Osteocyte (in vitro differentiated cells): Measurements from ENCODE around the gene PHTF1. TPM values are rescaled to one million over a fixed set of nuclear protein-coding genes. Genes with fewer than 3 reads are reported as not detected.

ENCODE experiments used
- DNase-seq: peaks from one replicate; pipeline ENCODE4 v3.0.0; 2021; ENCODE audit warnings: mixed read lengths; ENCODE audit not compliant: unreplicated experiment; ENCODE audit errors: extremely low spot score
- H3K27ac Mint-ChIP-seq: one replicate; pipeline ENCODE4 v1.8.0; 2021; ENCODE audit warnings: mild to moderate bottlenecking, mixed read lengths; ENCODE audit not compliant: unreplicated experiment
- H3K27me3 Mint-ChIP-seq: one replicate; pipeline ENCODE4 v1.8.0; 2021; ENCODE audit warnings: mixed read lengths; ENCODE audit not compliant: unreplicated experiment
- H3K36me3 Mint-ChIP-seq: one replicate; pipeline ENCODE4 v1.8.0; 2021; ENCODE audit warnings: mixed read lengths; ENCODE audit not compliant: unreplicated experiment
- H3K4me1 Mint-ChIP-seq: one replicate; pipeline ENCODE4 v1.8.0; 2021; ENCODE audit warnings: mixed read lengths; ENCODE audit not compliant: unreplicated experiment
- H3K4me3 Mint-ChIP-seq: one replicate; pipeline ENCODE4 v1.8.0; 2021; ENCODE audit warnings: mild to moderate bottlenecking, moderate library complexity, mixed read lengths; ENCODE audit not compliant: unreplicated experiment
- H3K9me3 Mint-ChIP-seq: one replicate; pipeline ENCODE4 v1.8.0; 2021; ENCODE audit warnings: mixed read lengths; ENCODE audit not compliant: unreplicated experiment
- CTCF ChIP-seq: fragments of 200-600 bp; sonication (generic); IDR thresholded peaks from 2 replicates; pipeline ENCODE4 v1.5.0; 2021; ENCODE audit warnings: antibody characterized with exemption, mild to moderate bottlenecking, moderate library complexity
- total RNA-seq: library from RNA; stranded (reverse); gene quantifications from 2 replicates; pipeline ENCODE4 v1.2.1, GENCODE V29; 2021

The PHTF1 gene
- total RNA-seq, 1 donor from 2014 or later: 25.8 TPM

GRCh38 chr1:113786069-113786468, 26.8 kb upstream of the PHTF1 start:
- peak overlapping the region; percentile 15 for H3K27ac Mint-ChIP-seq
- TF ChIP-seq CTCF: no peak

GRCh38 chr1:113784104-113784779, 25.0 kb upstream of the PHTF1 start:
- Mint-ChIP-seq H3K27ac (no peak overlapping the region), H3K36me3 (peaks cover 7% of the 10 kb centered on the region), H3K27me3 (no peaks in the 10 kb centered on the region), H3K4me1 (peaks cover 32% of the 10 kb centered on the region), H3K4me3 (no peak overlapping the region), H3K9me3 (no peaks in the 10 kb centered on the region)
- TF ChIP-seq CTCF: no peak
- no peak for DNase-seq

More at GRCh38 chr1:113786069-113786468, 26.8 kb upstream of the PHTF1 start:
- H3K27me3 Mint-ChIP-seq: no peaks in the 10 kb centered on the region
- H3K36me3 Mint-ChIP-seq: peaks cover 13% of the 10 kb centered on the region
- H3K4me3 Mint-ChIP-seq: no peak overlapping the region
- H3K4me1 Mint-ChIP-seq: peaks cover 32% of the 10 kb centered on the region
- no peaks in the 10 kb centered on the region for H3K9me3 Mint-ChIP-seq
- no peak for DNase-seq

- Mint-ChIP-seq H3K4me3 (no peak overlapping the region), H3K36me3 (peaks cover 7% of the 10 kb centered on the region), H3K27ac (peak overlapping the region; percentile 51), H3K4me1 (peaks cover 31% of the 10 kb centered on the region), H3K27me3 (no peaks in the 10 kb centered on the region), H3K9me3 (peaks cover 3% of the 10 kb centered on the region)
- no peak for DNase-seq
- no peak for TF ChIP-seq CTCF
These were observed 24.2 kb upstream of the PHTF1 start for GRCh38 chr1:113783254-113784103.

DNA sequence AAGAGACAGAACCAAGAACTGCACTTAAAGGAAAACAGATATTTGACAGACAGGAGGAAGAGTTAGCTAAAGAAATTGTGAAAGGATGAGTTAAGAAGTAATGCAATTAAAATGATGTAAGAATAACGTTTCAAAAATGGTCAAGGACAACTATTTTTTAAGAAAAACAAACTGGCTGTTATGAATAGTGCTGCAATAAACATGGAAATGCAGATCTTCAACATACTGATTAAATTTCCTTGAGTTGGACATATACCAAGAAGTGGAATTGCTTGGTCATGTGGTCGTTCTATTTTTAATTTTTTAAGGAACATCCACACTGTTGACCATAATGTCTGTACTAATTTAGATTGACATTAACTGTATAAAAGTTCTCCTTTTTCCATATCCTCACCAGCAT, 23.1 kb upstream of the PHTF1 start:
- no peaks in the 10 kb centered on the region for H3K27me3 Mint-ChIP-seq
- H3K4me3 Mint-ChIP-seq: no peak overlapping the region
- peaks cover 24% of the 10 kb centered on the region for H3K4me1 Mint-ChIP-seq
- peaks cover 4% of the 10 kb centered on the region for H3K9me3 Mint-ChIP-seq
- DNase-seq: no peak
- peaks cover 7% of the 10 kb centered on the region for H3K36me3 Mint-ChIP-seq
- no peak for TF ChIP-seq CTCF
- peak overlapping the region; percentile 51 for H3K27ac Mint-ChIP-seq
